GM19025 (cell line): Measurements from ENCODE around the gene MMP11.
"Not testable (repeated sequence)": the region's sequence is repeated elsewhere in the genome, so short reads cannot be mapped to it uniquely, and the experiment has no call there.

Source experiments
- ATAC-seq: cut with Tn5 transposase; IDR thresholded peaks from one replicate; pipeline ENCODE4 v1.9.1; 2021; ENCODE audit warnings: mild to moderate bottlenecking, low read depth, moderate library complexity; ENCODE audit not compliant: unreplicated experiment

MMP11 gene

DNA sequence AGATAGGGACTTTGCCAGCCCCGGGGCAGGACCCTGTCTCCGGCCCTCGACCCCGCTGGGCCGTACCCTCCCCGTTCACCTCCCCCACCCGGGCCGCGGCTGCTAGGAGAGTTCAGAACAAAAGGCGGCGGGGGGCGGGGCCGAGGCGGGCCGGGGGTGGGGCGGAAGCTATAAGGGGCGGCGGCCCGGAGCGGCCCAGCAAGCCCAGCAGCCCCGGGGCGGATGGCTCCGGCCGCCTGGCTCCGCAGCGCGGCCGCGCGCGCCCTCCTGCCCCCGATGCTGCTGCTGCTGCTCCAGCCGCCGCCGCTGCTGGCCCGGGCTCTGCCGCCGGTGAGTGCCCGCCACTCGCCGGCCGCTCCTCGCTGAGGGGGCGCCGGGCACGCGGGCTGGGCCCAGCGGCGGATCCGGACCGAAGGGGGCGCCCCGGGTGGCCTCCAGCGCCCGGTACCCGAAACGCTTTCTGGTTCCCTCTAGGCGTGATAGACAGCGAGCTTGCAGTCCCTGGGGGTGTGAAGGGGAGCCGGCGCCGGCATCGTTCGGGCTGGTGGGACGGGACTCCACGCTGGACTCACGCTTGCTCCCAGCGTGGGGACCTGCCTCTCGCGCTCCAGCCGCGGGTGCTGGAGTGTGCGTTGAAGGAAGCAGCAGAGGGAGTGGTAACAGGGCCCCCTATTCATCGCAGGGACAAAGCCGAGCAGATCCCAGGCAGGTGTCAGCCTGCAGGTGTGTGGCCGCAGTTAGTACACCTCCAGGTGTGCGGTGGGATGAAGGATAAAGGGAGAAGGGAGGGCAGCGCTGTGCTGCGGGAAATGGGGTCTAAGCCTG lies at the start of gene MMP11:
Gene MMP11 (plus strand): TSS at position 201 of the 825 bp plus-strand sequence. CDS start 22 bp downstream, at position 223.
- ATAC-seq, result no peak

DNA sequence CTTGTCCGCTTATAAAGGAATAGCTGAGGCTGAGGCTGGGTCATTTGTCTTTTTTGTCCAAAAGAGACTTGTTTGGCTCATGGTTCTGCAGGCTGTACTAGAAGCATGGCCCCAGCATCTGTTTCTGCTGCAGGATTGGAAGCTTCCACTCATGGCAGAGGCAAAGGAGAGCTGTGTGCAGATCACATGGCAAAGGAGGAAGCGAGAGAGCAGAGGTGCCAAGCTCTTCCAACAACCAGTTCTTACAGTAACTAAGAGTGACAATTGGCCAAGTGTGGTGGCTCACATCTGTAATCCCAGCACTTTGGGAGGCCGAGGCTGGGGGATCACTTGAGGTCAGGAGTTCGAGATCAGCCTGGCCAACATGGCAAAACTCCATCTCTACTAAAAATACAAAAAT lies 44.5 kb upstream of the MMP11 start:
- not testable (repeated sequence) for ATAC-seq

- no peak for ATAC-seq
Measured at GRCh38 chr22:23737696-23738095, 35.0 kb upstream of the MMP11 start.

DNA sequence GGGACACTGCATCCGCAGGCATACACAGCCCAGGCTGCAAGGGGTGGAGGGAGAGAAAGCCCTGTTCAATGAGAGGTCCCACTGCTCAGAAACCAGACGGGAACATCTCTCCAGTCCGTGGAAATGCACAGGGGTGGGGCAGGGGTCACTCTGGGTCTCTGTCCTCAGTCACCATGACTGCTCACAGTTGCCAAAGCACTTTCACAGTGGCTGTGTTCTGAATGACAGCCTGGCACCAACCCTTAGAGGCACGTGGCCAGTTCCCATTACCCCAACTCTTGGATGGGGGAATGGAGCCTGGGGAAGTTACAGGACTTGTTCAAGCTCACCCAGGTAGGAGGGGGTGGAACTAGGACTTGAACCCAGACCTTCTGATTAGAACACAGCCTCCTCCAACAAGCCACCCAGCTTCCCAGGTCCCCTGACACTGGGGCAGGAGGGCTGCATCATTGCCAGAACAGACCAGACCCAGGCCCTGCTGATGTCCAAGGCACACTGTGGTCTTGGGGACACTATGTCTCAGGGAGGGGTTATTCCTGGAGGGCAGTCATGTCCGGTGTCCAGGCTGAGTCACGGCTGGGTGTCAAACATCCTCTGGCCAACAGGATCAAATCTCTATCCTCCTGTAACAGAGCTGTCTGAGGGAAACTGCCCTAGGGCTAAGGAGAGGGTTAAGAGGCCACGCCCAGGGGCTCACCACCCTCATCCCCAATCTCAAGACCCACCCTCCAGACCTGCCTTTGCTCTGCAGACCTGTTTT lies 30.0 kb upstream of the MMP11 start:
- ATAC-seq, result no peak

- no peak for ATAC-seq
Measured at GRCh38 chr22:23743303-23743705, 29.3 kb upstream of the MMP11 start.

- ATAC-seq, result no peak
Measured at GRCh38 chr22:23744001-23744400, 28.6 kb upstream of the MMP11 start.

DNA sequence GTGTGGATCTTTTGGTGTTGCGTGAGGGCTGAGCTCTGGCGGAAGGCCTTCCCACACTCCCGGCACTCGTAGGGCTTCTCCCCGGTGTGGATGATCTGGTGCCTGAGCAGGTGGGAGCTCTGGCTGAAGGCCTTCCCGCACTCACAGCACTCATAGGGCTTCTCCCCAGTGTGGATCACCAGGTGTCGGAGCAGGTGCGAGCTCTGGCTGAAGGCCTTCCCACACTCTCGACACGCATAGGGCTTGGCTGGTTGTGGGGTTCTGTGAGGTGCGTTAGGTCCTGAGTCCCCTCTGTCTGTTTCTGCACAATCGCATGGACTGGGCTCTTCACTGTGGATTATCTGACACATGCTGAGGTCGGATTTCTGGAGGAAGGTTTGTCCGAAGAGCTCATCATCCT lies 28.2 kb upstream of the MMP11 start:
- ATAC-seq, result no peak

- ATAC-seq, result no peak
Measured at GRCh38 chr22:23745791-23746190, 26.9 kb upstream of the MMP11 start.

GRCh38 chr22:23749841-23750301 lies 22.8 kb upstream of the MMP11 start:
- ATAC-seq, result no peak

DNA sequence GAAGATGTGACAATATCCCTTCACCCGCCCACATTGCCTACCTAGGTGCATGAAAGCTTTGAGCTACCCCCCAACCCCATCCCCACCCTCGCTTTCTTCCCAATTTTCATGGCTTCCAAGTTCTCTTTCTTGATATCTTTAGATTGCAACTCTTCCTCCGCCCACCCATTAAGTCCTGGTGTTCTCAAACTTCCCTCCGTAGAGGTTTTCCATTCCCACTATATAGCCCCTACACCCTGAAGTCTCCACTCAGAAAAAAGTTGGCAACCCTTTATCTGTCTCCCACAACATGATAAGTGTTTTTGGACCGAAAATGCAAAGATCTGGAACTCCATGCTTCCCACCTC lies 22.3 kb upstream of the MMP11 start:
- ATAC-seq, result no peak

DNA sequence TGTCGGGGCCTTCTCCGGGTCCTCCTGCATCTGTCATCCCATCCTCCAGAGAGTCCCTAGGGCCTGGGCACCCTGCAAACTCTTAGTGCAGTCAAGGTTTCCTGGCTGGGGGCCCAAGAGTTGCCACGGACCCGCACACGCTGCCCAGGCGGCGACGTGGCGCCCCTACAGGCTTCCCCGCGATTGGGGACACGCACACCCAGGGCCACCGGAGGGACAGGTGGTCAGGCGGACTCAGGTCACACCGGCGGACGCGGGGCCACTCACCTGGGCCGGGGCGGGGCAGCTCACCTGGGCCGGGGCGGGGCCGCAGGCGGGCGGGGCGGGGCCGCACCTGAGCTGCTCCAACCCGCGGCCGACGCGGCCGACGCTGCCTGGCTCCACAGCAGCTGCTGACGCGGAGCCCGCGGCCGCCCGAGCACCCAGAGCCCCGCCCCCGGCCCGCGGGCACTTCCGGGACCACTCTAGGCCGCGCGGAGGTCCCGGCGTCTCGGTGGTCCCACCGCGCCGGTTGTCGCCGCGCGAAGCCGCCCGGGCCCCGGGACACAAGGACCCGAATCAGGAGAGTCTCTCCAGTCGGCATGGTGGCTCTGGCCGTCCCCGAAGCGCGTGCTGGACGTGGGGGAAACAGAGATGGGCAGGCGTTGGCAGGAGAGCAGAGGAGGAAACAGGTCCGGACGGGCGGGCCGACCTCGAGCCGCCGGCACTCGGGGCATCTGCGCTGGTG lies 21.8 kb upstream of the MMP11 start, which contains the start of gene ZNF70:
Gene ZNF70 (minus strand): TSS at position 399 of the 727 bp plus-strand sequence. CDS start 5,972 bp downstream, outside the sequence.
- peak; percentile 84 for ATAC-seq

DNA sequence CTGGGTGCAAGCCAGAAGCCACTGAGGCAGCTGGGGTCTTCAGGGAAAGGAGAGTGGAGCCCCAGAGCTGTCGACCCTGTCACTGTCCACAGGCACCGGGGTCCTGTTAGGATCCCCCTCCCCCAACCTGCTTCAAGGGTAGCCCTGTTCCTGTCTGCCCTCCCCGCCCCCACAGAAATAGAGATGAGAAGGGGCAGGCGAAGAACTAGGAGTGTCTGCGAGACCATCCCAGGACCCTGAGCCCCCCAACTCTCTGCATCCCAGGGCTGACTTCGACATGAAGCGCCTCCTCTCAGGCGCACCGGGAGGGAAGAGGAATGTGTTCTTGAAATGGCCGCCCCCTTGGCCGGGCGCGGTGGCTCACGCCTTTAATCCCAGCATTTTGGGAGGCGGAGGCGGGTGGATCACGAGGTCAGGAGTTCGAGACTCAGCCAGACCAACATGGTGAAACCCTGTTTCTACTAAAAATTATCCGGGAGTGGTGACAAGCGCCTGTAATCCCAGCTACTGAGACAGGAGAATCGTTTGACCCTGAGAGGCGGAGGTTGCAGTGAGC lies 21.1 kb upstream of the MMP11 start:
- no peak for ATAC-seq

DNA sequence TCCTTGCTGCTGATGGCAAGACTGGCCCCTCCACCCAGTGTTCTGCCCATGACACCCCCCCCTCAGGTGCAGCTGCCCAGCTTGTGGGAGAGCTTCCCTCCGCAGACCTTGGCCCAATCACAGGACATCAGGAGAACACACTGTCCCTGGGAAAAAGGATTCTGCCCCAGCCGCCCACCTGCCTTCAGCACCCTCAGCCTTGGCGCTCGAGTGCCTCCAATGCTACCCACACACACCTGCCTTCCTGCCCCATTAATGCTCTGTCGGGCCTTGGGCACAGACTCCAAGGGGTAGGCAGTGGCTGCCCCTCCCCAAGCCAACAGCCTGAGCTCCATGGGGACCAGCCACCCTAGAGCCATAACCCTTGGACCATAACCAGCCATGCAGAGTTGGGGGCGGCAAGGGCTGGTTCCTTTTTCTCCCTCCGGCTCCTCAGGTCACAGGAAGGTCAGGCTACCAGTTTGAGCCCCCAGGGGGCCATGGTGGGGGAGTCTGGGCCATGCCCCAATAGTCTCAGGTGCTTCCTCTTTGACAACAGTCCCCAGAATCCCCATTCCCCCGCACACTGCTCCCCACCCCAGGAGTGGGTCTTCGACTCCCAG lies 20.5 kb upstream of the MMP11 start:
- no peak for ATAC-seq

GRCh38 chr22:23752750-23753149 lies 19.9 kb upstream of the MMP11 start:
- ATAC-seq, result no peak

GRCh38 chr22:23753385-23753784 lies 19.3 kb upstream of the MMP11 start:
- no peak for ATAC-seq

DNA sequence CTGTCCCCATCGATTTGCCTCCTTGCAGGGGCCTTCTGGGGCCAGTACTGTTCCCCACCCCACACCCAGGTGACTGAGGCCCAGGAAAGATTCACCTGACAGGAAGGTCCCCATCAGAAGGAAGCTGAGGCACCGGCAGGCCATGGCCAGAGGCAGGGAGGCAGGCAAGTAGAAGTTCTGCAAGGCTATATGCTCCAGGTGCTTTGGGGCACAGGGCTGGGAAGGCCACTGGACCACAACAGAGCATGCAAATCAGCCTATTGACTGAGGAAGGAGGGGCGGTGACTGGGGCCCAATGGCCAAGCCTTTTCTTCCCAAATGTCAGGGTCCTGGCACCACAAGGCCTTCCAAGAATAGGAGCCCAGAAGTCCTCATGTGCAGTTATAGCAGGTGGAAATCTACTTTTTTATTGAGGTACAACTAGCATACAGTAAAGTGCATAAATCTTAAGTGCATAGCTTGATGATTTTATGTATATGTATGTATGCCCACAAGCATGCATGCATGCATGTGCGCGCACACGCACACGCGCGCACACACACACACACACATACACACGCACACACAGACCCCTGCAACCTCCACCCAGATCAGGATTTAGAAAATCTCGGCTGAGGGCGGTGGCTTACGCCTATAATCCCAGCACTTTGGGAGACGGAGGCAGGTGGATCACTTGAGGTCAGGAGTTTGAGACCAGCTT lies 18.3 kb upstream of the MMP11 start, which contains the start of gene VPREB3:
Gene VPREB3 (minus strand): TSS at position 206 of the 700 bp plus-strand sequence. CDS start 62 bp downstream, at position 144.
- no peak for ATAC-seq

DNA sequence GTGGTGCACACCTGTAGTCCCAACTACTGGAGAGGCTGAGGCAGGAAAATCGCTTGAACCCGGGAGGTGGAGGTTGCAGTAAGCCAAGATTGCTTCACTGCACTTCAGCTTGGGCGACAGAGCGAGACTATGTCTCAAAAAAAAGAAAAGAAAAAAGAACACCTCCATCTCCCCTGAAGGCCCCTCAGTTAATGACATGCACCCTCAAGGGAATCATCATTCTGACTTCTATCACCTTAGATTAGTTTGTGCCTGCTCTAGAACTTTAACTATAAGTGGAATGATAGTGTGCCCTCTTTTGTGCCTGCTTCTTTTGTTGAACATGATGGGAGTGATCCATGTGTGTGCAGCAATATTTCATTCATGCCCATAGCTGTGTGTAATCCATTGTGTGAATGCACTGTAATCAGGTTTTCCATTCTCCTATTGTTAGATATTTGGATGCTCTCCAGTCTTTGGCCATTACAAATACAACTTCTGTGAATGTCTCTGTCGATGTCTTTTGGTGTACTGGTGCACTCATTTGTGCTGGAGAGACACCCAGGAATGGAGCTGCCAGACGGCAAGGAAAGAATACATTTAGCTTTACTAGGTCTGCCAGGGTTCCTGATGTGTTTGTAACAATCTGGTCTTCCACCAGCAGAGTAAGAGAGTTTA lies 17.5 kb upstream of the MMP11 start:
- no peak for ATAC-seq

GRCh38 chr22:23755711-23756110 lies 16.9 kb upstream of the MMP11 start:
- ATAC-seq, result no peak

DNA sequence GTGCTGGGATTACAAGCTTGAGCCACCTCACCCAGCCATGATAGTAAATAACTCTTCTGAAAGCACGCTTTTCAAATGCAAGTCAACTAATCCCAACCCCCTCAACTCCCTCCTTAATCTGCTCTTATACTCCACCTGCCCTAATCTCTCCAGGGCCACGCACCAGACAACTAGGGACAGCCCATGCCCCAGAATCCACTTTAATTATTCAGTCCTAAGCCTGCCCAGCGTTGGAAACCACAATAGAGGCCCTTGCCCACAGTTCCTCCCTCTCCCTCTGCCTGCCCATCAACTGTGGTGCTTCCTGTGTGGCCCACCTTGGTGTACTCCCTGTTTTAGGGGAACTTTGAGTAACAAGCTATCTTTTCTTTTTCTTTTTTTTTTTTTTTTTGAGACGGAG lies 15.8 kb upstream of the MMP11 start:
- ATAC-seq, result no peak
